Tibial nerve (tissue), 4 donors: ENCODE results near the gene MAST2. TPM values are rescaled to one million over a fixed set of nuclear protein-coding genes. Genes with fewer than 3 reads are reported as not detected.
"Not testable (repeated sequence)": the region's sequence is repeated elsewhere in the genome, so short reads cannot be mapped to it uniquely, and the experiment has no call there.

Source experiments
- DNase-seq, 2 donors: peaks; one replicate each; pipeline ENCODE4 v3.0.0-alpha.2; 2019; ENCODE audit warnings: low spot score in 2 of 2
- H3K27ac ChIP-seq, 4 donors: fragments of 200-600 bp; sonication (generic) in 3 of 4; one replicate each; pipeline ENCODE4 v1.5.1; 2017 to 2019; ENCODE audit warnings: mild to moderate bottlenecking in 1 of 4
- H3K27me3 ChIP-seq, 2 donors: fragments of 200-600 bp; sonication (generic) in 1 of 2; one replicate each; pipeline versions ENCODE4 v1.5.1 to v1.6.0; 2017 to 2019
- H3K36me3 ChIP-seq, 3 donors: fragments of 200-600 bp; sonication (generic); one replicate each; pipeline ENCODE4 v1.5.1; 2018 to 2019
- H3K4me1 ChIP-seq, 4 donors: fragments of 200-600 bp; sonication (generic) in 3 of 4; one replicate each; pipeline ENCODE4 v1.5.1; 2017 to 2019
- H3K4me3 ChIP-seq, 4 donors: fragments of 200-600 bp; sonication (generic) in 3 of 4; one replicate each; pipeline ENCODE4 v1.5.1; 2017 to 2019; ENCODE audit warnings: mild to moderate bottlenecking in 1 of 4, moderate library complexity in 1 of 4
- H3K9me3 ChIP-seq, 4 donors: fragments of 200-600 bp; sonication (generic) in 3 of 4; one replicate each; pipeline ENCODE4 v1.5.1; 2017 to 2019
- EP300 ChIP-seq, 2 donors: sonication (generic); formaldehyde crosslinking; IDR thresholded peaks; one replicate each; pipeline ENCODE4 v1.6.1; 2017; ENCODE audit warnings: antibody characterized with exemption in 2 of 2, mild to moderate bottlenecking in 1 of 2
- POLR2A ChIP-seq, 2 donors: fragments of 450-650 bp; IDR thresholded peaks; one replicate each; pipeline ENCODE4 v1.6.1; 2017; ENCODE audit warnings: antibody characterized with exemption in 2 of 2, mild to moderate bottlenecking in 2 of 2, moderate library complexity in 2 of 2
- WGBS, 2 donors: methylation state at CpG; one replicate each; pipeline ENCODE4 v1.1.5; 2018; 5-methylcytosine and 5-hydroxymethylcytosine counted together
- total RNA-seq, 4 donors: library from RNA; depleted of rRNA; stranded (reverse); fragments of >200 nt; gene quantifications; one replicate each; pipeline ENCODE4 v1.1.0, GENCODE V29; 2016
- TF ChIP-seq, protein P1 (sequence below), 5 experiments: fragments of 200-600 bp in 3 of 5; fragments of 450-650 bp in 2 of 5; sonication (generic) in 3 of 5; IDR thresholded peaks; one replicate each; pipeline ENCODE4 v1.5.1; 2016 to 2019; ENCODE audit warnings: antibody characterized with exemption in 5 of 5, mild to moderate bottlenecking in 3 of 5, moderate library complexity in 2 of 5

MAST2 gene
- total RNA-seq, 4 donors from 2014 or later: 38.0 to 122 (median 57.1) TPM

DNA sequence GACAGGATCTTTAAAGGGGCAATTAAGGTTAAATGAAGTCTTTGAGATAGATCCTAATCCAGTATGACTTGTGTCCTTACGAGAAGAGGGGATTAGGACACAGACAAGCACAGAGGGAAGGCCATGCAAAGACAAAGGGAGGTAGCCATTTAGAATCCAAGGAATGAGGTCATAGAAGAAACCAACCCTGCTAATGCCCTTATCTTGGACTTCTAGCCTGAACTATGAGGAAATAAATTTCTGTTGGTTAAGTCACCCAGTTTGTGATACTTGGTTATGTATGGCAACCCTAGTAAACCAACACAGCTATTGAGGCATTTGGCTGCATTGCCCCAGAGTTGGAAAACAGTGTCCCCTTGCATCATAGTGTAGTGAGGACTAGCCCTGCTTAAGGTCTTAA, 121.3 kb downstream of the MAST2 start:
- TF ChIP-seq POLR2A (IDR thresholded peaks at IDR 0.05) (no peak), EP300 (IDR thresholded peaks at IDR 0.05) (no peak)
- TF ChIP-seq, protein P1, sequence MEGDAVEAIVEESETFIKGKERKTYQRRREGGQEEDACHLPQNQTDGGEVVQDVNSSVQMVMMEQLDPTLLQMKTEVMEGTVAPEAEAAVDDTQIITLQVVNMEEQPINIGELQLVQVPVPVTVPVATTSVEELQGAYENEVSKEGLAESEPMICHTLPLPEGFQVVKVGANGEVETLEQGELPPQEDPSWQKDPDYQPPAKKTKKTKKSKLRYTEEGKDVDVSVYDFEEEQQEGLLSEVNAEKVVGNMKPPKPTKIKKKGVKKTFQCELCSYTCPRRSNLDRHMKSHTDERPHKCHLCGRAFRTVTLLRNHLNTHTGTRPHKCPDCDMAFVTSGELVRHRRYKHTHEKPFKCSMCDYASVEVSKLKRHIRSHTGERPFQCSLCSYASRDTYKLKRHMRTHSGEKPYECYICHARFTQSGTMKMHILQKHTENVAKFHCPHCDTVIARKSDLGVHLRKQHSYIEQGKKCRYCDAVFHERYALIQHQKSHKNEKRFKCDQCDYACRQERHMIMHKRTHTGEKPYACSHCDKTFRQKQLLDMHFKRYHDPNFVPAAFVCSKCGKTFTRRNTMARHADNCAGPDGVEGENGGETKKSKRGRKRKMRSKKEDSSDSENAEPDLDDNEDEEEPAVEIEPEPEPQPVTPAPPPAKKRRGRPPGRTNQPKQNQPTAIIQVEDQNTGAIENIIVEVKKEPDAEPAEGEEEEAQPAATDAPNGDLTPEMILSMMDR (IDR thresholded peaks at IDR 0.05): no peak
- Histone ChIP-seq H3K4me3 (no peak overlapping the region), H3K27ac (no peak overlapping the region), H3K9me3 (no peaks in the 10 kb centered on the region), H3K27me3 (no peaks in the 10 kb centered on the region), H3K36me3 (no peaks in the 10 kb centered on the region), H3K4me1 (peaks cover 0 to 8% (median 2%) of the 10 kb centered on the region in 4 donors)
- DNase-seq: no peak
- 71 to 89% methylated on average over 1 of the region's 1 CpG for whole genome bisulfite sequencing, 2 donors

DNA sequence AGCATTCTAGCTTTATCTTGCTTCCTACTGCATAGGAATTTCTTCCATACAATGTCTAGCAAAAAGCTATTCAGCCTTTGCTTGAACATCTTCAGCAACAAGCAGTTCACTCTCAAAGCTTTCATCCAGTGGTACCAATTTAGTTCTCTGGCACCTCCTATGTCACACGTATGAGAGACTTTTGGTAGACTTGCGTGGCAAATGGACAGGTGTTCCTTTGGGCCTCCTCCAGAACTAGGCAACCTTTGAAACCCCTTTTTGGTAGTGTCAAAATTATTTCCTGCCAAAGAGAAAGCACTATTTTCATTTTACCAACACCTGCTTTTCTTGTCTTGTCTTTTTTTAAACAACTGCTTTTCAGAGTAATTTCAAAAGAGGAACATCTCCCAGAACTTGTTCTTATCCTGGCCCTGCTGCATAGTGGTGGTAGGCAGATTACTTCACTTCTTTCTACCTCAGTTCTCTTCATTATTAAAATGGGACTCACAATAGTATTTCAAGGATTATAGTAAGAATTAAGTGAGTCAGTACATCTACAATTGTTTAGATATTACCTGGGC, 122.4 kb downstream of the MAST2 start:
- DNase-seq: no peak
- Histone ChIP-seq H3K36me3 (no peaks in the 10 kb centered on the region), H3K27me3 (no peaks in the 10 kb centered on the region), H3K4me3 (no peak overlapping the region), H3K9me3 (no peaks in the 10 kb centered on the region), H3K27ac (no peak overlapping the region), H3K4me1 (peaks cover 0 to 18% (median 7%) of the 10 kb centered on the region in 4 donors)
- WGBS, 2 donors: 94 to 95% methylated on average over 2 of the region's 2 CpGs
- TF ChIP-seq, protein P1 (IDR thresholded peaks at IDR 0.05): no peak
- TF ChIP-seq EP300 (IDR thresholded peaks at IDR 0.05): no peak
- no peak for TF ChIP-seq POLR2A (IDR thresholded peaks at IDR 0.05)

DNA sequence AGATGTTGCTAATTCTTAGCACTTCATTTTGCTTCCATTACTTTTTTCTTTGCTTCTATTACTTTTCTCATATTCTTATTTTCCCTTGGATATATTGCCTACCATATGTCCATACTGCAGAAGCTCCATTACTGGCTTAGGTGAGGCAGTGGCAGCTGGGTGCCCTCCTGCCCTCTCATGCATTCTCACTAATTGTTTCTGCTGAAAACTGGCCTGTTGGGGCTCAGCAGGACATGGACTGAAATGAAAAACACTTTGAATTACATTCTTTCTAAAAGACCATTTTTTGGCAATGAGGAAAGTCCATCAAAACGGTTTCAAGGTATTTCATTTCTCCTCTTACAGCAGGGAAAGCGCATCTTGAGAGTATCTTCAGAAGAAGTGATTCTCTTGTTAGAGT, 122.9 kb downstream of the MAST2 start:
- Histone ChIP-seq H3K27ac (no peak overlapping the region), H3K27me3 (no peaks in the 10 kb centered on the region), H3K4me1 (peaks cover 0 to 21% (median 7%) of the 10 kb centered on the region in 4 donors), H3K9me3 (no peaks in the 10 kb centered on the region), H3K36me3 (no peaks in the 10 kb centered on the region), H3K4me3 (no peak overlapping the region)
- DNase-seq: no peak
- TF ChIP-seq EP300 (IDR thresholded peaks at IDR 0.05): no peak
- TF ChIP-seq, protein P1 (IDR thresholded peaks at IDR 0.05): no peak
- 69 to 72% methylated on average over 2 of the region's 2 CpGs for WGBS, 2 donors

DNA sequence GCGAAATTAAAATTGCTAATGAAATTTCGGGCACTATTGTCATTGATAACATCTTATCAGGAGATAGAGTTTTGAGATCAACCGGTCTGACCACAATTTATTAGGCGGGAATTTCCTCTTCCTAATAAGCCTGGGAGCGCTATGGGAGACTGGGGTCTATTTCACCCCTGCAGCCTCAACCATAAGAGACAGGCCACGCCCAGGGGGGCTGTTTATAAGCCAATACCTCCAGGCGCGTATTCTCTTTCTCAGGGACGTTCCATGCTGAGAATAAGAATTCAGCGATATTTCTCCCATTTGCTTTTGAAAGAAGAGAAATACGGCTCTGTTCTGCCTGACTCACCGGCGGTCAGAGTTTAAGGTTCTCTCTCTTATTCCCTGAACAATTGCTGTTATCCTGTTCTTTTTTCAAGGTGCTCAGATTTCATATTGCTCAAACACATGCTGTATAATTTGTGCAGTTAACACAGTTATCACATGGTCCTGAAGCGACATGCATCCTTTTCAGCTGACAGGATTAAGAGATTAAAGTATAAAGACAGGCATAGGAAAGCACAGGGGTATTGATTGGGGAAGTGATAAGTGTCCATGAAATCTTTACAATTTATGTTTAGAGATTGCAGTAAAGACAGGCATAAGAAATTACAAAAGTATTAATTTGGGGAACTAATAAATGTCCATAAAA, 124.0 kb downstream of the MAST2 start:
- H3K27ac ChIP-seq, H3K36me3 ChIP-seq, H3K9me3 ChIP-seq, DNase-seq, H3K27me3 ChIP-seq, H3K4me3 ChIP-seq: not testable (repeated sequence)
- 79 to 81% methylated on average over 14 of the region's 14 CpGs for WGBS, 2 donors
- H3K4me1 ChIP-seq: peaks cover 0 to 21% (median 7%) of the 10 kb centered on the region in 4 donors

DNA sequence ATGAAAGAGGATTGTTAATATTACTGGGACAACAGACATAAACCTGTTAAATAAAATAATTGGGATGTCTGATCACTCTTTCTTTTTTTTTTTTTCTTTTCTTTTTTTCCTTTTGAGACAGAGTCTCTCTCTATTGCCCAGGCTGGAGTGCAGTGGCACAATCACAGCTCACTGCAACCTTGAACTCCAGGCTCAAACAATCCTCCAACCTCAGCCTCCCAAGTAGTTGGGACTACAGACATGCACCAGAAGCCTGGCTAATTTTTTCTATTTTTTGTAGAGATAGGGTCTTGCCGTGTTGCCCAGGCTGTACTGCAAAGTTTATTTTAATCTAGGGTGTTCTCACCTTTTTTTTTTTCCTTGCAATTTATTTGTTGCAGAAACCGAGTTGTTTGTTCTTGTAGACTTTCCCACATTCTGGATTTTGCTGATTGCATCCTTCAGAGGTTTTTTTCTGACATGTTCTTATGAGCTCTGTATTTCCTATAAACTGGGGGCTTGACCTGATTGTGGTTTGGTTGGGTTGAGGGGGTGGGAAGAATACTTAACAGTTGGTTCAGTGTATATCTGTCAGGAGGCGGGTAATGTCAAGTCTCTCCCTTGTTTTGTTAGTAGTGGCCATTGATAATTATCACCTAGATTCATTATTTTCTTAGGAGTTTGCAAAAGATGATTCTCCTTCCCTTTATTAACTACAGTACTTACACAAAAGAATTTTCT, 125.2 kb downstream of the MAST2 start:
- Histone ChIP-seq H3K27ac (no peak overlapping the region), H3K4me3 (no peak overlapping the region), H3K27me3 (no peaks in the 10 kb centered on the region), H3K9me3 (no peaks in the 10 kb centered on the region), H3K4me1 (peaks cover 0 to 21% (median 7%) of the 10 kb centered on the region in 4 donors), H3K36me3 (no peaks in the 10 kb centered on the region)
- TF ChIP-seq, protein P1 (IDR thresholded peaks at IDR 0.05): no peak
- TF ChIP-seq POLR2A (IDR thresholded peaks at IDR 0.05) (no peak), EP300 (IDR thresholded peaks at IDR 0.05) (no peak)
- DNase-seq: no peak
- WGBS, 2 donors: 79 to 84% methylated on average over 3 of the region's 3 CpGs
